HG03575 (cell line): Measurements from ENCODE around the gene P2RY8.
"Not testable (repeated sequence)": the region's sequence is repeated elsewhere in the genome, so short reads cannot be mapped to it uniquely, and the experiment has no call there.

Experiments
- ATAC-seq: cut with Tn5 transposase; IDR thresholded peaks from one replicate; pipeline ENCODE4 v1.9.1; 2021; ENCODE audit not compliant: unreplicated experiment, insufficient number of reproducible peaks, low FRiP score; ENCODE audit errors: extremely low read depth

P2RY8 gene

GRCh38 chrX:1551959-1552546, 15.1 kb upstream of the P2RY8 start:
- ATAC-seq: no peak

GRCh38 chrX:1546691-1547251, 9.8 kb upstream of the P2RY8 start:
- ATAC-seq: no peak

GRCh38 chrX:1545776-1546408, 8.9 kb upstream of the P2RY8 start:
- ATAC-seq: no peak

GRCh38 chrX:1542994-1543725, 6.2 kb upstream of the P2RY8 start:
- no peak for ATAC-seq

GRCh38 chrX:1539146-1539545, 2.2 kb upstream of the P2RY8 start:
- not testable (repeated sequence) for ATAC-seq

- not testable (repeated sequence) for ATAC-seq
Observed at GRCh38 chrX:1537716-1538090, 718 bp upstream of the P2RY8 start.

GRCh38 chrX:1536712-1537030, 314 bp downstream of the P2RY8 start:
- ATAC-seq: no peak

- no peak for ATAC-seq
Observed at GRCh38 chrX:1535241-1536041, 1.5 kb downstream of the P2RY8 start.

- ATAC-seq: no peak
Observed at GRCh38 chrX:1534301-1535168, 2.5 kb downstream of the P2RY8 start.

- ATAC-seq: no peak
Observed at GRCh38 chrX:1533058-1533457, 3.9 kb downstream of the P2RY8 start.

- ATAC-seq: no peak
Observed at GRCh38 chrX:1531096-1531890, 5.7 kb downstream of the P2RY8 start.

- no peak for ATAC-seq
Observed at GRCh38 chrX:1529756-1530155, 7.2 kb downstream of the P2RY8 start.

GRCh38 chrX:1529328-1529727, 7.7 kb downstream of the P2RY8 start:
- no peak for ATAC-seq

GRCh38 chrX:1528884-1529203, 8.1 kb downstream of the P2RY8 start:
- ATAC-seq: no peak

GRCh38 chrX:1528186-1528883, 8.7 kb downstream of the P2RY8 start:
- no peak for ATAC-seq

GRCh38 chrX:1527457-1527856, 9.5 kb downstream of the P2RY8 start:
- ATAC-seq: no peak

GRCh38 chrX:1526565-1526964, 10.4 kb downstream of the P2RY8 start:
- ATAC-seq: no peak
